Measurements from ENCODE around the gene FNIP2. TPM values are rescaled to one million over a fixed set of nuclear protein-coding genes. Genes with fewer than 3 reads are reported as not detected.

Gene FNIP2
- total RNA-seq, 1 donor from 2014 or later, result 25.3 TPM

DNA sequence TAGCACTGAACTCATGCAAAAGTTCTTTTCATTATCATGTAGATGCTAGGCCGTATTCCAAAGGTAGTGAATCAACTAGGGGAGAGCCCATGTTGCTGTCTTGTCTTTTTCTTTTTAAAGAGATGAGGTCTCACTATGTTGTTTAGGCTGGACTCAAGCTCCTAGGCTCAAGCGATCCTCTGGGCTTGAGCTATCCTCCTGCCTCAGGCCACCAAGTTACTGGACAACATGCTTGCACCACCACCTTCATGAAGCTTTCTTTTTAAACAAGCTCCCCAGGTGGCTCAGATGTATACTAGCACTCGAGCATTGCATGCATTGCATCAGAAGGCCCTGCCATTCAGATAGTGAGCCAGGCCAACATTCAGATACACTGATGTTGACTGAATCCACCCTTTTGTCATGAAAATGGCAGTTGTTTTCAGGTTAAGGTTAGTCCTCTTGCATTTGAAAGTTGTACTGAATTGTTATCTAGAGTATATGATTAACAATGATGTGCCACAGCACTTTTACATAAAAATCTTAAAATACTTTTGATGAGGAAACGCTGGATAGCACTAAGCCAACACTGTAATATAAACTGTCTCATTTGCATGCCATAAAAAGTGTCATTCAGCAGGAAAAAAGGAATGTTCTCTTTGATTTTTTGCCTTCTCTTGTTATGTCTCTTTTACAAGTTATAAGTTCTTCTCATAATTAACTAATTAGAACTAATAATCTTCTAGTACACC, 76.7 kb downstream of the FNIP2 start:
- Histone ChIP-seq H3K36me3 (peaks cover 0 to 15% of the 10 kb centered on the region in 2 donors), H3K9me3 (no peaks in the 10 kb centered on the region), H3K4me1 (no peaks in the 10 kb centered on the region), H3K4me3 (no peak overlapping the region), H3K27me3 (no peaks in the 10 kb centered on the region), H3K27ac (no peak overlapping the region)
- TF ChIP-seq, protein P1, sequence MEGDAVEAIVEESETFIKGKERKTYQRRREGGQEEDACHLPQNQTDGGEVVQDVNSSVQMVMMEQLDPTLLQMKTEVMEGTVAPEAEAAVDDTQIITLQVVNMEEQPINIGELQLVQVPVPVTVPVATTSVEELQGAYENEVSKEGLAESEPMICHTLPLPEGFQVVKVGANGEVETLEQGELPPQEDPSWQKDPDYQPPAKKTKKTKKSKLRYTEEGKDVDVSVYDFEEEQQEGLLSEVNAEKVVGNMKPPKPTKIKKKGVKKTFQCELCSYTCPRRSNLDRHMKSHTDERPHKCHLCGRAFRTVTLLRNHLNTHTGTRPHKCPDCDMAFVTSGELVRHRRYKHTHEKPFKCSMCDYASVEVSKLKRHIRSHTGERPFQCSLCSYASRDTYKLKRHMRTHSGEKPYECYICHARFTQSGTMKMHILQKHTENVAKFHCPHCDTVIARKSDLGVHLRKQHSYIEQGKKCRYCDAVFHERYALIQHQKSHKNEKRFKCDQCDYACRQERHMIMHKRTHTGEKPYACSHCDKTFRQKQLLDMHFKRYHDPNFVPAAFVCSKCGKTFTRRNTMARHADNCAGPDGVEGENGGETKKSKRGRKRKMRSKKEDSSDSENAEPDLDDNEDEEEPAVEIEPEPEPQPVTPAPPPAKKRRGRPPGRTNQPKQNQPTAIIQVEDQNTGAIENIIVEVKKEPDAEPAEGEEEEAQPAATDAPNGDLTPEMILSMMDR (IDR thresholded peaks at IDR 0.05), result no peak
- intact Hi-C loops (cut with DNase I), result no loop called here
- no peak for DNase-seq (ENCODE audit: extremely low spot score in 2 of 2)

DNA sequence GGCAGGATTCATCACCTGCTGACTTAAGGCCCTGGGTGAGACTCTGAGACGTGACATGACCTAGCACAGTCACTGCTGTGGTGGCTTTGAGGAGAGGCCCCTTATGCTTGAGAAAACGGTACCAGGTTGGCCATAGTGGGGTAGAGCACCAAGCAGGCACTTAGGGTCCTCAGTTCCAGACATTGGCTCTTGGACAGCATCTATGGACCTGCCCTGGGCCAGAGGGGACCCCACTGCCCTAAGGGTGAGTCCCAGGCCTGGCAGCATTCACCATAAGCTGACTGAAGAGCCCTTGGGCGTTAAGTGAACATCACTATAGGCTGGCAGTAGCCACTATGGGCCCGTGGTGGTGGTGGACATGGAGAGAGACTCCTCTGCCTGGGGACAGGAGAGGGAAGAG, 78.7 kb downstream of the FNIP2 start:
- no peak overlapping the region for H3K27ac ChIP-seq
- no peak for DNase-seq (ENCODE audit: extremely low spot score in 2 of 2)
- no peaks in the 10 kb centered on the region for H3K9me3 ChIP-seq
- H3K4me3 ChIP-seq, result no peak overlapping the region
- intact Hi-C loops (cut with DNase I), result no loop called here
- no peaks in the 10 kb centered on the region for H3K4me1 ChIP-seq
- H3K27me3 ChIP-seq, result no peaks in the 10 kb centered on the region
- TF ChIP-seq POLR2AphosphoS5 (IDR thresholded peaks at IDR 0.05; ENCODE audit: insufficient read depth in 1 of 2, low read depth in 1 of 2), result no peak
- TF ChIP-seq POLR2A (IDR thresholded peaks at IDR 0.05), result no peak
- TF ChIP-seq, protein P1 (IDR thresholded peaks at IDR 0.05), result no peak
- peaks cover 0 to 7% of the 10 kb centered on the region in 2 donors for H3K36me3 ChIP-seq

DNA sequence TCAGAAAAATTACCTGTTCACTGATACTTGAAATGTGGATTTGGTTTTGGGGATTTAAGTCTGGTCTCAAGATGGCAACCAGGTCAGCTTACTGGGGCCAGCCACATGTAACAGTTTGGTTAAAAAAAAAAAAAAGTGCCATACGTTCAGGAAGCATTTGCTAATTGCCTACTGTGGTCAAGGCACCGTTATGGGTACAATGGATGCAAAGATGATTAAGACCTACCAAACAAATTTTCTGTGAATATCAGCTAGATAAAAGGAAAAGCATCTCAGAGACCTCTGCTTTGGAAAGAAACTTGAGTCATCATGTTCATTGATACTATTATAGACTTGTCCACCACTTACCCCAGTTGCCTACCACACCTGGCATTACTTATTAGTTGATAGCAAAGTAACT, 80.9 kb downstream of the FNIP2 start:
- H3K27me3 ChIP-seq, result no peaks in the 10 kb centered on the region
- H3K4me3 ChIP-seq, result no peak overlapping the region
- no peak overlapping the region for H3K27ac ChIP-seq
- no peaks in the 10 kb centered on the region for H3K9me3 ChIP-seq
- no peak for DNase-seq (ENCODE audit: extremely low spot score in 2 of 2)
- intact Hi-C loops (cut with DNase I), result loop anchor here (5.0 to 10.0 kb wide), 3 partner anchors 117 to 355 kb away; no protein-coding TSS in a partner anchor
- no peaks in the 10 kb centered on the region for H3K4me1 ChIP-seq
- TF ChIP-seq POLR2AphosphoS5 (IDR thresholded peaks at IDR 0.05; ENCODE audit: insufficient read depth in 1 of 2, low read depth in 1 of 2) (no peak), POLR2A (IDR thresholded peaks at IDR 0.05) (no peak)
- TF ChIP-seq, protein P1 (IDR thresholded peaks at IDR 0.05), result no peak
- H3K36me3 ChIP-seq, result no peaks in the 10 kb centered on the region

DNA sequence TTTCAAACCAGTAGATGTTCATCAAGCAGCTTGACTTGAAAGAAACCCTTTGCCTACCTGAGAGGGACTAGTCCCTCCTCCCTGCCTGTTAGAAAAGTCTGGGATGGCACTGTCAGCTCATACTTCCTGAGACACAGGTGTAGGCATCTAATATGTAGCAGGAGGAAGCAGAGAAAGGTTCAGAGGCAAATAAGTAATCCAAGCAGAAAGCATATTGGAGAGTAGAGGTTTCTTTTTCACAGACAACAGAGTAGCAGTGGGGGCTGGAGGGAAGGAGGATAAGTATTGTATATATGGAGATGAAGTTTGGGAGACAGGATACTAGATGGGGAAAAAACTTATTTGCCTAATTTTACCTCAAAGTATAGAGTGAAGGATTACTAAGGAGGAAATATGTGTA, 81.5 kb downstream of the FNIP2 start:
- no peak for TF ChIP-seq POLR2A (IDR thresholded peaks at IDR 0.05)
- no peak for TF ChIP-seq POLR2AphosphoS5 (IDR thresholded peaks at IDR 0.05; ENCODE audit: insufficient read depth in 1 of 2, low read depth in 1 of 2)
- TF ChIP-seq, protein P1 (IDR thresholded peaks at IDR 0.05), result no peak
- Histone ChIP-seq H3K9me3 (no peaks in the 10 kb centered on the region), H3K27ac (no peak overlapping the region), H3K27me3 (no peaks in the 10 kb centered on the region), H3K36me3 (no peaks in the 10 kb centered on the region), H3K4me1 (no peaks in the 10 kb centered on the region), H3K4me3 (no peak overlapping the region)
- DNase-seq (ENCODE audit: extremely low spot score in 2 of 2), result no peak
- intact Hi-C loops (cut with DNase I), result loop anchor here (5.0 to 10.0 kb wide), 3 partner anchors 118 to 354 kb away; no protein-coding TSS in a partner anchor

All from vagina (tissue), 2 donors.